Ovary (tissue), 9 donors: ENCODE data around the gene FLT3LG. TPM values are rescaled to one million over a fixed set of nuclear protein-coding genes. Genes with fewer than 3 reads are reported as not detected.

ENCODE experiments used
- DNase-seq, 5 donors: peaks; one replicate each; pipeline ENCODE4 v3.0.0-alpha.2; 2019 to 2020
- H3K27ac ChIP-seq, 2 donors: fragments of 200-600 bp; one replicate each; pipeline versions ENCODE4 v1.5.1 to v1.8.0; 2019 to 2022
- H3K27me3 ChIP-seq: fragments of 200-600 bp; one replicate; pipeline ENCODE4 v1.8.0; 2022
- H3K36me3 ChIP-seq: fragments of 200-600 bp; sonication (generic); one replicate; pipeline ENCODE4 v1.5.1; 2019
- H3K4me1 ChIP-seq: one replicate; pipeline ENCODE4 v1.8.1; 2013; ENCODE audit warnings: mild to moderate bottlenecking, moderate library complexity; ENCODE audit not compliant: insufficient read depth
- H3K4me3 ChIP-seq: fragments of 200-600 bp; sonication (generic); one replicate; pipeline ENCODE4 v1.5.1; 2017
- H3K9me3 ChIP-seq, 2 donors: fragments of 200-600 bp in 1 of 2; sonication (generic) in 1 of 2; one replicate each; pipeline versions ENCODE4 v1.5.1 to v1.8.1; 2013 to 2019; ENCODE audit warnings: mild to moderate bottlenecking in 1 of 2, moderate library complexity in 1 of 2
- CTCF ChIP-seq, 3 donors: fragments of 450-650 bp in 2 of 3; fragments of 200-600 bp in 1 of 3; IDR thresholded peaks; one replicate each; pipeline versions ENCODE4 v1.5.1 to v1.8.0; 2016 to 2022; ENCODE audit warnings: antibody characterized with exemption in 3 of 3, mild to moderate bottlenecking in 1 of 3
- EP300 ChIP-seq: sonication (generic); formaldehyde crosslinking; IDR thresholded peaks from one replicate; pipeline ENCODE4 v1.6.1; 2017; ENCODE audit warnings: antibody characterized with exemption
- POLR2A ChIP-seq: fragments of 450-650 bp; IDR thresholded peaks from one replicate; pipeline ENCODE4 v1.6.1; 2017; ENCODE audit warnings: antibody characterized with exemption, mild to moderate bottlenecking, moderate library complexity
- WGBS, 3 donors: extraction: QIAGEN DNeasy Blood & Tissue Kit in 1 of 3; methylation state at CpG; one replicate each; pipeline versions ENCODE4 v1.1.5 to v1.1.7; 2013 to 2017; 5-methylcytosine and 5-hydroxymethylcytosine counted together
- intact Hi-C, 4 donors: fragments of 100-400 bp; cut with DNase I; formaldehyde crosslinking; loops; one replicate each; pipeline versions ENCODE4 v1.11.0 to v1.15.1; 2022 to 2023
- polyA plus RNA-seq, 2 donors: library from polyadenylated mRNA; stranded (reverse); fragments of 200-250 nt in 1 of 2; fragments of 350-450 nt in 1 of 2; fragmentation: Illumina TruSeq in 1 of 2; extraction: RNeasy Lipid Tissue Mini Kit (QIAGEN cat#74804) in 1 of 2; gene quantifications; one replicate each; pipeline ENCODE4 v1.2.3, GENCODE V29; 2013 to 2014
- total RNA-seq, 7 donors: library from RNA; depleted of rRNA in 2 of 7; stranded (reverse); fragments of >200 nt in 2 of 7; fragmentation: NEBNext Ultra II Directional in 3 of 7; extraction: Animal tissue kit (Norgen Biotek cat#: 25700) in 3 of 7; gene quantifications; one replicate each; pipeline versions ENCODE4 v1.1.0 to v1.2.4, GENCODE V29; 2016 to 2023
- donor health status: DM: no; HTN: no; CAD: no; lungs with moderate emphysema.
- donor health status: DM: no; HTN: no; CAD: no.
- donor health status: Bipolar disorder and iron deficiency.
- donor health status: DM: yes; HTN: yes; CAD: no.
- donor health status: DM: no; HTN: no; CAD: no.
- donor health status: DM: yes; HTN: yes; CAD: no.

The FLT3LG gene
- total and polyA plus RNA-seq, 9 donors, result 3.9 to 15.3 (median 12.2) TPM

- intact Hi-C loops, result loop anchor here in 1 of 4 donors (10.0 kb wide), 1 partner anchor 194 kb away; the partner anchor contains the start of gene PRMT1
- H3K27me3 ChIP-seq, result no peaks in the 10 kb centered on the region
- no peaks in the 10 kb centered on the region for H3K4me1 ChIP-seq
- WGBS, 3 donors, result 85 to 87% (median 87%) methylated on average over 7 of the region's 7 CpGs
- H3K27ac ChIP-seq, result no peak overlapping the region
- DNase-seq, result no peak
- H3K9me3 ChIP-seq, result no peaks in the 10 kb centered on the region
- H3K4me3 ChIP-seq, result no peak overlapping the region
- no peaks in the 10 kb centered on the region for H3K36me3 ChIP-seq
- TF ChIP-seq CTCF (IDR thresholded peaks at IDR 0.05), result no peak
- TF ChIP-seq POLR2A, result no peak
Measured at GRCh38 chr19:49481020-49481683, 7.1 kb downstream of the FLT3LG start.

GRCh38 chr19:49486232-49486631 lies 12.2 kb downstream of the FLT3LG start:
- Histone ChIP-seq H3K27me3 (no peaks in the 10 kb centered on the region), H3K4me3 (no peak overlapping the region), H3K4me1 (peaks cover 9% of the 10 kb centered on the region), H3K9me3 (no peaks in the 10 kb centered on the region), H3K36me3 (no peaks in the 10 kb centered on the region), H3K27ac (no peak overlapping the region)
- 84 to 87% (median 85%) methylated on average over 7 of the region's 7 CpGs for WGBS, 3 donors
- TF ChIP-seq POLR2A (no peak), EP300 (no peak), CTCF (IDR thresholded peaks at IDR 0.05) (no peak)
- intact Hi-C loops, result loop anchor here in 1 of 4 donors (10.0 kb wide), 1 partner anchor 189 kb away; the partner anchor contains the start of gene PRMT1
- no peak for DNase-seq

GRCh38 chr19:49486710-49487276 lies 12.8 kb downstream of the FLT3LG start:
- TF ChIP-seq POLR2A, result no peak
- TF ChIP-seq EP300, result no peak
- no peak for TF ChIP-seq CTCF (IDR thresholded peaks at IDR 0.05)
- peak overlapping the region in 1 of 2 donors; percentile 51 for H3K27ac ChIP-seq
- 59 to 64% (median 61%) methylated on average over 23 of the region's 23 CpGs for WGBS, 3 donors
- H3K4me3 ChIP-seq, result peak overlapping the region; percentile 27
- DNase-seq, result no peak
- H3K9me3 ChIP-seq, result no peaks in the 10 kb centered on the region
- H3K27me3 ChIP-seq, result no peaks in the 10 kb centered on the region
- intact Hi-C loops, result loop anchor here in 1 of 4 donors (10.0 kb wide), 1 partner anchor 188 kb away; the partner anchor contains the start of gene PRMT1
- no peaks in the 10 kb centered on the region for H3K36me3 ChIP-seq
- peaks cover 9% of the 10 kb centered on the region for H3K4me1 ChIP-seq

GRCh38 chr19:49487277-49488045 lies 13.4 kb downstream of the FLT3LG start, which contains the start of gene RPL13A:
TSS of gene RPL13A (plus strand) at chr19:49487608. CDS start at chr19:49487630, 22 bp downstream.
- Histone ChIP-seq H3K36me3 (no peaks in the 10 kb centered on the region), H3K27ac (peak within 1 kb of the TSS; percentile 84), H3K9me3 (no peaks in the 10 kb centered on the region), H3K4me3 (peak within 1 kb of the TSS; percentile 65), H3K27me3 (no peaks in the 10 kb centered on the region), H3K4me1 (peaks cover 9% of the 10 kb centered on the region)
- intact Hi-C loops, result loop anchor here in 1 of 4 donors (10.0 kb wide), 1 partner anchor 187 kb away; the partner anchor contains the start of gene PRMT1
- TF ChIP-seq EP300 (peak; percentile 46), POLR2A (peak; percentile 98), CTCF (IDR thresholded peaks at IDR 0.05) (peak in 2 of 3 donors; percentile 20 to 22)
- peak; percentile 100 for DNase-seq
- WGBS, 3 donors, result 0 to 1% (median 0%) methylated on average over 44 to 57 of the region's 57 CpGs
